Gastroesophageal sphincter (tissue), 3 donors: ENCODE results near the gene OR51A2.

Experiments used
- POLR2A ChIP-seq, 2 donors: fragments of 450-650 bp; IDR thresholded peaks; one replicate each; pipeline ENCODE4 v1.6.1; 2017; ENCODE audit warnings: antibody characterized with exemption in 2 of 2, mild to moderate bottlenecking in 2 of 2, moderate library complexity in 1 of 2
- POLR2AphosphoS5 ChIP-seq: sonication (generic); formaldehyde crosslinking; IDR thresholded peaks from one replicate; pipeline ENCODE4 v1.6.1; 2017; ENCODE audit warnings: antibody characterized with exemption
- TF ChIP-seq, protein P1 (sequence below), 4 experiments: fragments of 200-600 bp in 2 of 4; fragments of 450-650 bp in 2 of 4; sonication (generic) in 1 of 4; IDR thresholded peaks; one replicate each; pipeline ENCODE4 v1.5.1; 2017 to 2019; ENCODE audit warnings: antibody characterized with exemption in 4 of 4, mild to moderate bottlenecking in 2 of 4, moderate library complexity in 2 of 4

DNA sequence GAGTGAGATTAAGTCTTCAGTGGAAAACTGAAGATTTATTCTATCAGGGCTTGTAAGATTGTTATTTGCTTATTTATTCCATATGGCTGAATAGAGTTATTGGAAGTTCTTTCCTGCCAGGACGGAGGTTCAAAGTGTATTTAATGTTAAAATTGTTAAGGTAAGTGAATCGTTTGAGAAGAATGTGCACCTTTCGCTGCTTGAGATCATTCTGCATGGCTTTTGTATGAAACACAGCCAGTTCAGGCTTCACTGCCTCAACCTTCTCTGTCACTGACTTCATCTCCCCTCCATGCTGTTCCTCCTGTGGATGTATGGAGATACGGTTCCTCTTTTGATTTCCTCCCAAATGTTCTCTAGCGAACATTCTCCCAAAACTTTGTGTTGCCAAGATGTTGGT is 19.9 kb upstream of the OR51A2 start:
- TF ChIP-seq, protein P1, sequence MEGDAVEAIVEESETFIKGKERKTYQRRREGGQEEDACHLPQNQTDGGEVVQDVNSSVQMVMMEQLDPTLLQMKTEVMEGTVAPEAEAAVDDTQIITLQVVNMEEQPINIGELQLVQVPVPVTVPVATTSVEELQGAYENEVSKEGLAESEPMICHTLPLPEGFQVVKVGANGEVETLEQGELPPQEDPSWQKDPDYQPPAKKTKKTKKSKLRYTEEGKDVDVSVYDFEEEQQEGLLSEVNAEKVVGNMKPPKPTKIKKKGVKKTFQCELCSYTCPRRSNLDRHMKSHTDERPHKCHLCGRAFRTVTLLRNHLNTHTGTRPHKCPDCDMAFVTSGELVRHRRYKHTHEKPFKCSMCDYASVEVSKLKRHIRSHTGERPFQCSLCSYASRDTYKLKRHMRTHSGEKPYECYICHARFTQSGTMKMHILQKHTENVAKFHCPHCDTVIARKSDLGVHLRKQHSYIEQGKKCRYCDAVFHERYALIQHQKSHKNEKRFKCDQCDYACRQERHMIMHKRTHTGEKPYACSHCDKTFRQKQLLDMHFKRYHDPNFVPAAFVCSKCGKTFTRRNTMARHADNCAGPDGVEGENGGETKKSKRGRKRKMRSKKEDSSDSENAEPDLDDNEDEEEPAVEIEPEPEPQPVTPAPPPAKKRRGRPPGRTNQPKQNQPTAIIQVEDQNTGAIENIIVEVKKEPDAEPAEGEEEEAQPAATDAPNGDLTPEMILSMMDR (IDR thresholded peaks at IDR 0.05): no peak
- TF ChIP-seq POLR2AphosphoS5: no peak
- no peak for TF ChIP-seq POLR2A (IDR thresholded peaks at IDR 0.05)
